ENCODE results near the gene LRIT1.

LRIT1 gene

DNA sequence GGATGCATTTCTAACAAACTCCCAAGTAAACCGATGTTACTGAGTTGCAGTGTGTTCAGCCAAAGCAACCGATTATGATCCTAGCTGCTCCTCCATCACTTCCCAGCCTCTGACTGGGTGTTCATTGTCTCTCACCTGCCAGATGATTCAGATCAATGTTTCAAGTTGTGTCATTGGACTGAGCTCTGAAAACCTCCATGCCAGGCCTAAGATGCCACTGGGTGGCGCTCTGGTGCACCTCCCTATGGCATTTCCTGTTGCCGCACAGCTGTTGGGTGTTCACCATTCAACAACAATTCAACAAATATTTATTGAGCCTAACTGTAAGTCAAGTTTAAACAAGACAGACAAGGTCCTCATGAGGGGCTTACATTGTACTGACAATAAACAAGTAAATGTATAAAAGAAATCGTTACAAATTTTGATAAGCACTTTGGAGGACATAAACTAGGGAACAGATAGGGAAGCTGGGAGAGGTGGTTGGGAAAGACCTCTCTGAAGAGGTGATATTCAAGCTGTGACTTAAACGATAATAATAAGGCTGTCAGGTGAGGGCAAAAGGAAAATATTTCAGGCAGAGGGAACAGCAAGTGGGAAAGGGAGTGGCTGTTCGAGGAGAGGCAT lies 26.3 kb upstream of the LRIT1 start:
- H3K9ac ChIP-seq = no peak overlapping the region
- no peak overlapping the region for H3K4me2 ChIP-seq
- H3K4me3 ChIP-seq = no peak overlapping the region
- peaks cover 0 to 4% (median 0%) of the 10 kb centered on the region in 10 experiments; a peak in 1 of 20 replicates for H3K4me1 ChIP-seq
- no peaks in the 10 kb centered on the region for H3K36me3 ChIP-seq
- no peak overlapping the region for H3K27ac ChIP-seq
- no peak for TF ChIP-seq Cebpa-rat (IDR thresholded peaks at IDR 0.05)
- no peaks in the 10 kb centered on the region for H4K20me1 ChIP-seq
- H3K27me3 ChIP-seq = no peaks in the 10 kb centered on the region
- no peaks in the 10 kb centered on the region for H3K9me3 ChIP-seq (replicated peaks in 1 of 11)

DNA sequence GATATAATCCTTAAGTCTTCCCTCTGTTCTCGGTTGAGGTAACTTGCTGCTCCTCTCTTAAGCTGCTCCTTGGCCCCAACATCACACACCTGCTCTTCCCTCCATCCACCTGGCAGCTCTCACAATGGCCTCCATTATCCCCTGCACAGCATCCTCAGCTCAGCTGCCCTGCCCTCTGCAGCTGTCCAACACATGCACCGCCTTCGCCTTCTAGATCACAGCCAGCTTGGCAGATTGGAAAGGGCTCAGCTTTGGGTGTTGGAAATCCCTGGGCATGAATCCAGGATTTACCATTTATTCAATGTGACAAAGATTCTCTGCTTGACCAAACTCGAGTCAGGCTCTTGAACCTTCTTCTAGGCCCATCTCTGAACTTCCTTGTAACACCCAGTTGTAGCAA lies 24.1 kb upstream of the LRIT1 start:
- Histone ChIP-seq H4K20me1 (no peaks in the 10 kb centered on the region), H3K9ac (no peak overlapping the region), H3K4me1 (peaks cover 0 to 4% (median 0%) of the 10 kb centered on the region in 10 experiments; a peak in 1 of 20 replicates), H3K4me2 (no peak overlapping the region), H3K27me3 (no peaks in the 10 kb centered on the region), H3K9me3 (replicated peaks in 1 of 11) (no peaks in the 10 kb centered on the region), H3K4me3 (no peak overlapping the region), H3K27ac (no peak overlapping the region), H3K36me3 (no peaks in the 10 kb centered on the region)
- TF ChIP-seq Cebpa-rat (IDR thresholded peaks at IDR 0.05) = no peak

GRCh38 chr10:84264611-84265141 lies 23.3 kb upstream of the LRIT1 start:
- no peak for TF ChIP-seq Cebpa-rat (IDR thresholded peaks at IDR 0.05)
- peak overlapping the region in 1 of 11 experiments; percentile 37; a peak in 2 of 22 replicates for H3K4me2 ChIP-seq
- no peaks in the 10 kb centered on the region for H3K36me3 ChIP-seq
- no peak overlapping the region for H3K27ac ChIP-seq
- peaks cover 0 to 4% (median 0%) of the 10 kb centered on the region in 10 experiments; a peak in 1 of 20 replicates for H3K4me1 ChIP-seq
- H3K27me3 ChIP-seq = no peaks in the 10 kb centered on the region
- no peaks in the 10 kb centered on the region for H4K20me1 ChIP-seq
- H3K4me3 ChIP-seq = no peak overlapping the region
- no peak overlapping the region for H3K9ac ChIP-seq
- no peaks in the 10 kb centered on the region for H3K9me3 ChIP-seq (replicated peaks in 1 of 11)

DNA sequence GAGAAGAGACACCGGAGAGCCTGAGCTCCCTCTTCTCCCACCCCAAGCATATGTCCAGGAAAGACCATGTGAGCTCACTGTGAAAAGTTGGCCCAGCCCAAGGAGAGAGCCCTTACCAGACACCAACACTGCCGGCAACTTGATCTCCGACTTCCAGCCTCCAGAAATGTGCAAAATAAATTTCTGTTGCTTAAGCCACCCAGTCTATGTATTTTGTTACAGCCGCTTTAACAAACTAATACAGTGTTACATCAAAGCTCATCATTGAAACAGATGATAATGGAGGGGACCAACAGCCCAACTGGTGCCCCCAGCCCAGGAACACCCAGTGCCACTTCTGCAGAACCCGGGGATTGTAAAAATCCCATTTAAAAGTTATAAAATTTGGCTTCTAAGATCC lies 22.4 kb upstream of the LRIT1 start:
- peaks cover 0 to 4% (median 0%) of the 10 kb centered on the region in 10 experiments; a peak in 1 of 20 replicates for H3K4me1 ChIP-seq
- H3K4me2 ChIP-seq = no peak overlapping the region
- no peak overlapping the region for H3K27ac ChIP-seq

DNA sequence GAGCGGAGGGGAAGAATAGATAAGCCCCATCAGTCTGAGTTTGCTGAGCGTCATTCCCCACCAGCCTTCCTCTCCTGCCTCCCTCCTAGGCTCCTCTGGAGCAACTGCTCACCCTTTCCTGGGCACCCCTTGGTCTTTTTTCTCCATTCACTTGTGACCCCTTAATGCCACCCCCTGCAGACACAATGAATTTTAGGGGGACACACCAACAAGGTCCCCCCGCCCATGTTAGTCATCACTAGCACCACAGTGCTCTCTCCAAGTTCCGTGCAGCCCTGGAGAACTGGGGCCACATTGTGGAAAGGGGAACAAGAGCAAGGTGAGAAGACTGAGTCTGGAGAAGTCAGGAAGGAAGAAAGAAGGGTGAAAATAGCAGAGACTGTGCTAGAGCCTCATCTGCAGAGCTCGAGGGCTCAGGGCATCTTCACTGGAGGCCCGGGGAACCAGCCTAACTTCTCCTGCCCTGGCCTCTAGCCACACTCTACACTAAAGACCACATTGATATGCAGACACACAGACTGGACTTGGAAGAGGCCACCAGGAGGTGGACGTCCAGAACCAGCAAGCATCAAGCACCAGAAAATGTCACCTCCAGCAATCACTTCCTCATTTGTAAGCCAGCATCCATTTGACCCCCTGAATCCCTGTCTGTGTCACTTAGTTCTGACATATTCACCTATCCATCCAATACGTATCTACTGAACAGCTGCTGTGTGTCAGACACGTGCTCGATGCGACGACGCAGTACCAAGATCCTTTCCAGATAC lies 21.0 kb upstream of the LRIT1 start:
- Histone ChIP-seq H3K27ac (no peak overlapping the region), H3K9ac (no peak overlapping the region)
- TF ChIP-seq Cebpa-rat (IDR thresholded peaks at IDR 0.05) = no peak

More for the DNA sequence above, 22.4 kb upstream of the LRIT1 start:
- TF ChIP-seq Cebpa-rat (IDR thresholded peaks at IDR 0.05) = no peak
- Histone ChIP-seq H3K4me3 (no peak overlapping the region), H3K27me3 (no peaks in the 10 kb centered on the region), H4K20me1 (no peaks in the 10 kb centered on the region), H3K9ac (no peak overlapping the region), H3K36me3 (no peaks in the 10 kb centered on the region), H3K9me3 (replicated peaks in 1 of 11) (no peaks in the 10 kb centered on the region)

GRCh38 chr10:84261236-84261915 lies 20.0 kb upstream of the LRIT1 start:
- no peaks in the 10 kb centered on the region for H3K27me3 ChIP-seq
- H3K4me2 ChIP-seq = no peak overlapping the region
- peaks cover 0 to 4% (median 0%) of the 10 kb centered on the region in 10 experiments; a peak in 1 of 20 replicates for H3K4me1 ChIP-seq
- no peaks in the 10 kb centered on the region for H4K20me1 ChIP-seq
- H3K36me3 ChIP-seq = no peaks in the 10 kb centered on the region
- H3K27ac ChIP-seq = no peak overlapping the region
- TF ChIP-seq Cebpa-rat (IDR thresholded peaks at IDR 0.05) = no peak
- no peaks in the 10 kb centered on the region for H3K9me3 ChIP-seq (replicated peaks in 1 of 11)
- no peak overlapping the region for H3K9ac ChIP-seq
- H3K4me3 ChIP-seq = no peak overlapping the region

More for the DNA sequence above, 21.0 kb upstream of the LRIT1 start:
- no peak overlapping the region for H3K4me2 ChIP-seq
- no peaks in the 10 kb centered on the region for H4K20me1 ChIP-seq
- H3K4me1 ChIP-seq = peaks cover 0 to 4% (median 0%) of the 10 kb centered on the region in 10 experiments; a peak in 1 of 20 replicates
- no peaks in the 10 kb centered on the region for H3K9me3 ChIP-seq (replicated peaks in 1 of 11)
- H3K36me3 ChIP-seq = no peaks in the 10 kb centered on the region
- H3K4me3 ChIP-seq = no peak overlapping the region
- H3K27me3 ChIP-seq = no peaks in the 10 kb centered on the region

DNA sequence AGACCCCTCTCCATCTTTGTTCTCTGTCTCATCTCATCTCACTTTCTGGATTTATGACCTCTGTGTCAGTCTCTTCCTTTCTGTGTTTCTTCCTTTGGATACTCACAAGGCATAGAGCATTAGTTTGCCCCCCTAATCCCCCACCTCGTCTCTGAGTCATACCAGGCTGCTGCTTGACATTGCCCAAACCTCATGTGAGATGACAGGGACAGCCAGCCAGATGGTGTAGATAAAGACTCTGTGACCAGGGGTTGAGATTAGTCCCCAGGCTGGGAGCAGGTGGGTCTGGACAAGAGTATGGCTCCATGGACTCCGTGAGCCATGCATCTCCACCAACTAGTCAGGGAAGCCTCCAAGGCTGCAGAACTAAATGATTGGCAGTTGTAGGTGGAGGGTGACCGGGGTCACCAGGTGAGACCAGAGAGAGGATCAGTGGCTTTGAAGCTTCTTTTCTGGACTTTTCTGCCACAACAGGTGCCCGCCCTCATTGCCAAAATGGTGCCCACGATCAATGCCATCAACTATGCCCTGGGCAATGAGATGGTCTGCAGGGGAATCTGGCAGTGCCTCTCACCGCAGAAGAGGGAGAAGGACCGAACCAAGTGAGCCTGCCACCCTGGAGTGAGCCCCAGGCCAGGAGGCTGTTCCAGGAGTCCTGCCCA lies 16.8 kb upstream of the LRIT1 start:
- H3K27me3 ChIP-seq = no peaks in the 10 kb centered on the region
- no peak overlapping the region for H3K4me3 ChIP-seq
- no peak overlapping the region for H3K27ac ChIP-seq
- H3K4me2 ChIP-seq = no peak overlapping the region
- H3K9me3 ChIP-seq (replicated peaks in 1 of 11) = no peaks in the 10 kb centered on the region
- no peak overlapping the region for H3K9ac ChIP-seq
- no peaks in the 10 kb centered on the region for H4K20me1 ChIP-seq
- TF ChIP-seq Cebpa-rat (IDR thresholded peaks at IDR 0.05) = no peak
- no peaks in the 10 kb centered on the region for H3K4me1 ChIP-seq
- no peaks in the 10 kb centered on the region for H3K36me3 ChIP-seq

- Histone ChIP-seq H3K27me3 (no peaks in the 10 kb centered on the region), H4K20me1 (no peaks in the 10 kb centered on the region), H3K36me3 (no peaks in the 10 kb centered on the region), H3K4me2 (no peak overlapping the region), H3K4me1 (no peaks in the 10 kb centered on the region), H3K9ac (no peak overlapping the region), H3K9me3 (replicated peaks in 1 of 11) (no peaks in the 10 kb centered on the region), H3K27ac (no peak overlapping the region), H3K4me3 (no peak overlapping the region)
- TF ChIP-seq Cebpa-rat (IDR thresholded peaks at IDR 0.05) = no peak
Measured at GRCh38 chr10:84257343-84258020, 16.1 kb upstream of the LRIT1 start.

All from BLaER1 treated with 17β-estradiol and CSF1 and Interleukin-3, amounts not matched to agents 10 nM and 100 nM (cell line).